HG03558 (cell line): ENCODE results near the gene CERS4.

Experiments used
- ATAC-seq: cut with Tn5 transposase; IDR thresholded peaks from one replicate; pipeline ENCODE4 v1.9.1; 2021; ENCODE audit warnings: moderate number of reproducible peaks; ENCODE audit not compliant: unreplicated experiment; ENCODE audit errors: extremely low read depth

The CERS4 gene

GRCh38 chr19:8311461-8312260 lies 102.5 kb downstream of the CERS4 start:
- ATAC-seq = no peak
